ENCODE measurements around the gene HMGB3.
"Not testable (repeated sequence)": the region's sequence is repeated elsewhere in the genome, so short reads cannot be mapped to it uniquely, and the experiment has no call there.

Gene HMGB3

GRCh38 chrX:150982788-150983520 is at the start of gene HMGB3:
Gene HMGB3, plus strand, starts transcription at chrX:150983335. Its CDS starts 2,265 bp downstream, at chrX:150985600.
- Histone ChIP-seq H3K4me3 (peak within 1 kb of the TSS; percentile 44 to 64 (median 51)), H3K27ac (peak within 1 kb of the TSS in 13 of 21 experiments; percentile 37 to 81 (median 67))

- no peak overlapping the region for H3K27ac ChIP-seq
These were observed 49.2 kb upstream of the HMGB3 start for GRCh38 chrX:150933945-150934350.

GRCh38 chrX:150934453-150934852 is 48.7 kb upstream of the HMGB3 start:
- Histone ChIP-seq H3K27ac (no peak overlapping the region), H3K4me3 (no peak overlapping the region)

More at GRCh38 chrX:150933945-150934350, 49.2 kb upstream of the HMGB3 start:
- no peak overlapping the region for H3K4me3 ChIP-seq

- Histone ChIP-seq H3K4me3 (no peak overlapping the region), H3K27ac (no peak overlapping the region)
These were observed 47.7 kb upstream of the HMGB3 start for GRCh38 chrX:150935467-150935866.

- no peak overlapping the region for H3K4me3 ChIP-seq
These were observed 46.6 kb upstream of the HMGB3 start for GRCh38 chrX:150936556-150936955.

GRCh38 chrX:150940844-150941495 is 42.2 kb upstream of the HMGB3 start:
- no peak overlapping the region for H3K27ac ChIP-seq

More at GRCh38 chrX:150936556-150936955, 46.6 kb upstream of the HMGB3 start:
- no peak overlapping the region for H3K27ac ChIP-seq

GRCh38 chrX:150941580-150941979 is 41.6 kb upstream of the HMGB3 start:
- Histone ChIP-seq H3K27ac (no peak overlapping the region), H3K4me3 (no peak overlapping the region)

More at GRCh38 chrX:150940844-150941495, 42.2 kb upstream of the HMGB3 start:
- no peak overlapping the region for H3K4me3 ChIP-seq

GRCh38 chrX:150942942-150943594 is 40.1 kb upstream of the HMGB3 start:
- Histone ChIP-seq H3K27ac (no peak overlapping the region), H3K4me3 (no peak overlapping the region)

GRCh38 chrX:150944233-150944632 is 38.9 kb upstream of the HMGB3 start:
- no peak overlapping the region for H3K4me3 ChIP-seq
- H3K27ac ChIP-seq: no peak overlapping the region

GRCh38 chrX:150954951-150955350 is 28.2 kb upstream of the HMGB3 start:
- Histone ChIP-seq H3K27ac (no peak overlapping the region), H3K4me3 (no peak overlapping the region)

GRCh38 chrX:150955590-150955989 is 27.5 kb upstream of the HMGB3 start:
- no peak overlapping the region for H3K4me3 ChIP-seq
- no peak overlapping the region for H3K27ac ChIP-seq

GRCh38 chrX:150958177-150958576 is 25.0 kb upstream of the HMGB3 start:
- H3K27ac ChIP-seq: no peak overlapping the region
- no peak overlapping the region for H3K4me3 ChIP-seq

- Histone ChIP-seq H3K4me3 (no peak overlapping the region), H3K27ac (no peak overlapping the region)
These were observed 23.6 kb upstream of the HMGB3 start for GRCh38 chrX:150959557-150959956.

GRCh38 chrX:150961631-150962030 is 21.5 kb upstream of the HMGB3 start:
- H3K27ac ChIP-seq: no peak overlapping the region
- no peak overlapping the region for H3K4me3 ChIP-seq

- H3K27ac ChIP-seq, H3K4me3 ChIP-seq: not testable (repeated sequence)
These were observed 18.7 kb upstream of the HMGB3 start for GRCh38 chrX:150964416-150964815.

- no peak overlapping the region for H3K4me3 ChIP-seq
These were observed 16.9 kb upstream of the HMGB3 start for GRCh38 chrX:150966235-150966634.

GRCh38 chrX:150966742-150967141 is 16.4 kb upstream of the HMGB3 start:
- Histone ChIP-seq H3K4me3 (no peak overlapping the region), H3K27ac (no peak overlapping the region)

More at GRCh38 chrX:150966235-150966634, 16.9 kb upstream of the HMGB3 start:
- H3K27ac ChIP-seq: no peak overlapping the region

GRCh38 chrX:150967786-150968185 is 15.3 kb upstream of the HMGB3 start:
- no peak overlapping the region for H3K4me3 ChIP-seq
- H3K27ac ChIP-seq: no peak overlapping the region

- H3K27ac ChIP-seq: no peak overlapping the region
- no peak overlapping the region for H3K4me3 ChIP-seq
These were observed 14.0 kb upstream of the HMGB3 start for GRCh38 chrX:150968862-150969720.

- Histone ChIP-seq H3K27ac (no peak overlapping the region), H3K4me3 (no peak overlapping the region)
These were observed 10.7 kb upstream of the HMGB3 start for GRCh38 chrX:150972450-150972849.

Data from skin epidermis (tissue), 12 donors.